ENCODE results near the gene VPS13D. TPM values are rescaled to one million over a fixed set of nuclear protein-coding genes. Genes with fewer than 3 reads are reported as not detected.

Gene VPS13D
- total RNA-seq, 1 experiment from 2014 or later, result 20.2 TPM

- Histone ChIP-seq H3K4ac (ENCODE audit: low read depth, low read length) (no peak overlapping the region), H3K27ac (ENCODE audit: insufficient read length, low read depth, low read length) (no peak overlapping the region), H2BK15ac (ENCODE audit: low read depth, low read length) (no peak overlapping the region), H2BK12ac (ENCODE audit: insufficient read length, low read depth, low read length) (no peak overlapping the region), H3K56ac (ENCODE audit: insufficient read length, low read depth, low read length) (no peak overlapping the region), H3K79me1 (ENCODE audit: insufficient read depth, low read depth, low read length, poor library complexity, severe bottlenecking) (peaks cover 3% of the 10 kb centered on the region), H3K9ac (ENCODE audit: extremely low read depth, insufficient read length, low read length) (no peak overlapping the region), H3K14ac (ENCODE audit: insufficient read depth, low read length) (no peak overlapping the region), H3K23me2 (ENCODE audit: insufficient read length, low read depth, low read length, poor library complexity, severe bottlenecking) (peaks cover 8% of the 10 kb centered on the region), H3K9me3 (ENCODE audit: control insufficient read depth, low read depth, low read length) (no peaks in the 10 kb centered on the region), H3K4me1 (ENCODE audit: insufficient read depth, low read length) (peaks cover 2% of the 10 kb centered on the region; the same call in 1 of the 2 replicates), H2AK5ac (ENCODE audit: insufficient read length, low read length) (no peak overlapping the region), H3T11ph (ENCODE audit: low read length) (no peak overlapping the region), H3K18ac (ENCODE audit: insufficient read length, low read depth, low read length) (no peak overlapping the region), H4K8ac (replicated peaks; ENCODE audit: insufficient read length, low read depth, low read length) (no peak overlapping the region), H4K5ac (ENCODE audit: insufficient read length, low read depth, low read length) (no peak overlapping the region), H2BK120ac (ENCODE audit: low read depth, low read length, poor library complexity, severe bottlenecking) (no peak overlapping the region), H2BK5ac (ENCODE audit: insufficient read length, low read length) (no peak overlapping the region), H2BK20ac (ENCODE audit: low read depth, low read length, poor library complexity, severe bottlenecking) (no peak overlapping the region), H3K4me2 (ENCODE audit: insufficient read depth, insufficient read length, low read length) (no peak overlapping the region), H4K20me1 (ENCODE audit: control insufficient read depth, insufficient read depth, insufficient read length) (no peaks in the 10 kb centered on the region), H3K27me3 (ENCODE audit: insufficient read depth, low read length) (no peaks in the 10 kb centered on the region), H3K23ac (ENCODE audit: insufficient read length, low read depth, low read length) (no peak overlapping the region), H3K79me2 (ENCODE audit: insufficient read depth, low read length) (no peaks in the 10 kb centered on the region; the same call in 1 of the 2 replicates), H4K91ac (ENCODE audit: insufficient read length, low read depth, low read length) (no peak overlapping the region), H2AFZ (ENCODE audit: low read length) (peak overlapping the region; percentile 25)
- H3K36me3 Mint-ChIP-seq (ENCODE audit: insufficient read depth in 1 of 3, low read depth in 3 of 3), result no peaks in the 10 kb centered on the region; a peak in 1 of 7 replicates
- WGBS (ENCODE audit: extremely low coverage, insufficient read length, low lambda C conversion rate), result no CpG with 5 or more reads among the region's 13 CpGs
- no peak for DNase-seq
- H3K4me1 Mint-ChIP-seq, result peaks cover 14 to 15% of the 10 kb centered on the region in 2 experiments
- no peak for TF ChIP-seq CTCF (conservative IDR thresholded peaks at IDR 0.05)
- peaks cover 2 to 3% of the 10 kb centered on the region in 2 experiments; a peak in 3 of 5 replicates for H3K9me3 Mint-ChIP-seq
- H3K27me3 Mint-ChIP-seq (ENCODE audit: low read depth), result no peaks in the 10 kb centered on the region; the same call in 1 of the 2 replicates
- H3K27ac Mint-ChIP-seq, result peak overlapping the region in 1 of 3 experiments; percentile 59; a peak in 2 of 7 replicates
- H3K4me3 Mint-ChIP-seq, result peak overlapping the region; percentile 61 to 79
These were observed 420 bp upstream of the VPS13D start for GRCh38 chr1:12229386-12229834.

All from H9 (cell line).